ENCODE measurements around the gene TAF8.

Gene TAF8

DNA sequence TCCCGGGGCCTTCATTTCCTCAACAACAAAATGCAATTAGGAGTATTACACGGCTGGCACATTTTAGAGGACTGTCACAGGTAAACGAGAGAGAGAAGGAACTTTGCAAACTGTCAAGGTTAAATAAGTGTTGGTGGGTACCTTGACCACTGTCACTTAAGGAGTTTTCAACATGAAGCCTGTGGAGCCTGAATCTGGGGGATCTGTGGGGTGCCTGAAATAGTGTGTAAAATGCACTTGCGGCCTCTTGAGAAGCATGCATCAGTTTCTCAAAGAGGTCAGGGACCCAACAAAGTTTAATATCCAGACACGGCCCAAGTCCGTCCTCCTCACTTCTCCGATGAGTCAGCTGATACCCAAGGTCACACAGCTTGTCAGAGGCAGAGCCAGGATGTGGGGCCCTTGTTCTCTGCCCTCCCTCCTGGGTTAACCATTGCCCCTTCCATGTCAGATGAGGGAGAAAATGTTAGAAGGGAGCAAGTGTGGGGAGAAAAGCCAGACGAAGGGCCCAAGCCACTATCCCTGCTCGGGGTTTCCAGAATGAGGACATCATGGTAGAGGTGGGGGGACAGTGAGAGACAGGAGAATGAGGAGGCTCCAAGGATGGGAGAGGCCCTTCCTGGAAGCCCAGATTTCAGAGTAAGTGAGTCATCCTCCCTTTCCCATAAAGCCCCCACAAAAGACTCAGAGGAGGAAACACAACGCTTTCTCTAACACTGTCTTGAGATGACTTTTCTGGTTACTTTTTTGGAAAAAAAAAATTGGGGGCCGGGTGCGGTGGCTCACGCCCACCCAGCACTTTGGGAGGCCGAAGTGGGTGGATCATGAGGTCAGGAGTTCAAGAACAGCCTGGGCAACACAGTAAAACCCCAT lies 49.9 kb downstream of the TAF8 start:
- no peak for DNase-seq

DNA sequence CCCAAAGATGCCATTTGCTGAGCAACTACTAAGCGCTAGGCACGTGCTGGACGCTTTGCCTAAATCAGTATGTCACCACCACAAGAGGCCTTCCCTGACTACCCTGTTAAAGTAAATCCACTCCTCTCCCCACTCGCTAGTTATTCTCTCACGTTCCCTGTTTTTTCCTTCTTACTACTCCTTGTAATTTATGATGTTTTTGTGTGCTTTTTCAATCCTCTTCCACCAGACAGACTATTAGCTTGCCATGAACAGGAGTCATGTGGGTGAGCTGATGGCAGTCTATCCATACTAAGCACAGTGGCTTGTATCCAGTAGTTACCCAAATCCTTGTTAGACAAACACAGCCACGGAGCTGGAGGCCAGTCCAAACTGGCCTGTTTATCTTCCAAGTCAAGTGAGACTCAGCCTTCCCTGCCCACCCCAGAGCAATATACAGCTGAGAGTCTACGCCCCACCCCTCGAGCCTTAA lies 50.9 kb downstream of the TAF8 start:
- DNase-seq, result no peak

DNA sequence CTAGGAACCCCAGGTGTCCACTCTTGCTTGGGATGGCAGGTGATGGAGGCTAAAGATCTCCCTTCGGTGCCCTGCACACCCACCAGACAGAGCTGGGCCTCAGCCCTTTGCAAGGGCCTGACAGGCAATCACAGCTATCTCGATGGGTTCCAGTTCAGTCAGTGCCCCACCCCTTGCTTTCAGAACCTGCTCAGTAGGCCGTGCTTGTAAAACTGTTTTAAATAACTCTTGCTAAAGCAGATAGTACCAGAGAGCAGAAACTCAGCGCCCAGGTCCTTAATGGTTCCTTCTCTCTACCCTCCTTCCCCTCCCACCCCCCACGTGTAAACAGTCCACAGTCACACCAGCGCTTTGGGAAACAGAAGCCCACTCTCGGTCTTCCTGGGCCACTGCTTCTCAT lies 52.9 kb downstream of the TAF8 start:
- DNase-seq, result no peak

DNA sequence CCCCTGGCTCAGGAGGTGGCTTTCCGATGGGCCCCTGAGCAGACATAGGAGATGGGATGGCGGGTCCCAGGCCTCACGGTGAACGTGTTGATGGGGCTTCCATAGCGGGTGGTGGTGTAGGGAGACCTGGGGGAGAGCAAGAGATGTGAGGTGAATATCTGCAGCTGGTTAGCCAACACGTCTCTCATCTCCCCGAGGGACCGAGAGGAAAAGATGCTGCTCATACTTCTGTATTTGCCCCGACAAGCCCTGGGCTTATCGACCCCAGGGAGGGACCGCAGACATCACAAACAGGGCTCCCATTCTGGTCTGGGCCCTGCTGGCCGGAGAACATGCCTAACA lies 53.4 kb downstream of the TAF8 start:
- no peak for DNase-seq

DNA sequence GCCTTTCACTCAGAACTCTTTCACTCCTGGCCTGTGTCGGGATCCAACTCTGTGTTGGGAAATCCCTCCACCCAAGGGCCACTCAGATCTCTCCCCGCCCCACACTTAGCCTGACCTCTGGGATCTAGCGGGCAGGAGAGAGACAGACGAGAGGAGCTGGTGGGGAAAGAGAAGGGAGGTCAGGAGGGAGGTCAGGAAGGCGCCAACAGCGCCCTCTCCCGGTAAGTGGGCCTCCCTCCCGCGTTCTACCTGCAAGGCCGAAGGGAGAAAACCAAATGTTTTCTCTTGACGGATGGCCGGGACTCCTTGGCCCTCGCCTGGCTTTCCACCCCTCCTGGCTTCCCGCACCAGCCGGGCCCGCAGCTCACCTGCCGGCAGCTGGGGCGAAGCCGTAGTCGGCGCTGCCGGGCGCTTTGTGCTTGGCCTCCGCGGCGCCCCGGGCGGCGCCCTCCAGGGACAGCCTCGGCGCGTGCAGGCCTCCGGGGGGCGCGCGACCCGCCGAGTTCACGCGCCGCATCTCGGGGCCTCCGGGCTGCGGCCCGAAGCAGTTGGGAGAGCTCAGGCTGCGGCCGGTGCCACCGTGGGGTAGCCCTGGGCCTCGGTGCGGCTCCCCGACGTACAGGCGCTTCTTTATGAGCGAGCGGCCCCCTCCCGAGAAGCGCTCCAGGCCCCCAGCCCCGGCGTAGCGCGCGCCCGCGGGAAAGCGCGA lies 53.9 kb downstream of the TAF8 start:
- peak; percentile 66 to 77 for DNase-seq

DNA sequence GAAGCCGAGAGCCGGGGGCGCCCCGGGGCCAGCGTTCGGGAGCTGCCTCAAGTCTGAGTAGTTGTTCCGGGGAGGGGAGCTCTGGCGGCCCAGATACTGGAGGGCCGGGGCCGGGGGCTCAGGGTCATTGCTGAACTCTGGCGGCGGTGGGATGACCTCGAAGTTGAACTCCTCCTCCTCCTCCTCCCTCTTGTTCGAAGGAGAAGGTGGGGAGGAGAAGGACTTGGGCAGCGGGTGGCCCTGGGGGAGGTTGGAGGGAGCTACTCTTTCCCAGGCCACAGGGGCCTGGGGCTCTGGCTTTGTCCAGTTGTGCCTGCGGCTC lies 54.4 kb downstream of the TAF8 start:
- no peak for DNase-seq

DNA sequence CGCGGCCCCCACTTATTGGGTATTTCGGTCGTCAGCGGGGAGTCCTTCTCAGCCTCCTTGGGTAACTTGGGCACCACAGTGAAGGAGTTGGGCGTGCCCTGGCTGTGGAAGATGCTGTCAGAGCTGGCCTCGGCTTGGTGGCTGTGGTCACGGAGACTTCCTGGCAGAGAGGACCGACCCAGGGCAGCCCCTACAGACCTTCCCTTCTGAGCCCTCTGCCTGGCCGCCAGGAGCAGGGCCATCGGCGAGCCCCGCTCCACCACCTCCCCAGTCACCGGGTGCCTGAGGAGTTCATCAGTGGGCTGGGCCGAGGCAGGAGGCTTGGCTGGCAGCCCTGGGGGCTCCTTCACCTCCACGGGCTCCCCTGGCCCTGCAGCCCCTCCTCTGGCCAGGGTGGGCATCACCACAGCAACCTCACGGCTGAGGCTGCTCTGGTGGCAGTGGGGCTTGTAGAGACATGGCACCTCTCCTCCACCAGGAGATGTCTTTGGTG lies 54.9 kb downstream of the TAF8 start:
- no peak for DNase-seq

DNA sequence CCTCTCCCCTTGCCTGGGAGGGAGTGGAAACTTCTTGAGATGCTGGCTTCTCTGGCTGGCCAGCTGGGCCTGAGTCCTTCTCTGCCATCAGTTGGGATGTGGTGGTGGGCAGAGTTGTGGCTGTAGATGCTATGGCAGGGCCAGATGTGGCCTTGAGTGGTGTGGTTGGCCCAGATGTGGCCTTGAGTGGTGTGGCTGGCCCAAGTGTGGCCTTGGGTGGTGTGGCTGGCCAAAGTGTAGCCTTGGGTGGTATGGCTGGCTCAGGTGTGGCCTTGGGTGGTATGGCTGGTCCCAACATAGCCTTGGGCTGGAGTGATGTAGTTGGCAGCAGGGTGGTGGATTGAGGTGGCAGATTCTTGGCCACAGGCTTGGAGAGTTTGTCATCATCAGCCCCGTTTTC lies 55.4 kb downstream of the TAF8 start:
- DNase-seq, result no peak

DNA sequence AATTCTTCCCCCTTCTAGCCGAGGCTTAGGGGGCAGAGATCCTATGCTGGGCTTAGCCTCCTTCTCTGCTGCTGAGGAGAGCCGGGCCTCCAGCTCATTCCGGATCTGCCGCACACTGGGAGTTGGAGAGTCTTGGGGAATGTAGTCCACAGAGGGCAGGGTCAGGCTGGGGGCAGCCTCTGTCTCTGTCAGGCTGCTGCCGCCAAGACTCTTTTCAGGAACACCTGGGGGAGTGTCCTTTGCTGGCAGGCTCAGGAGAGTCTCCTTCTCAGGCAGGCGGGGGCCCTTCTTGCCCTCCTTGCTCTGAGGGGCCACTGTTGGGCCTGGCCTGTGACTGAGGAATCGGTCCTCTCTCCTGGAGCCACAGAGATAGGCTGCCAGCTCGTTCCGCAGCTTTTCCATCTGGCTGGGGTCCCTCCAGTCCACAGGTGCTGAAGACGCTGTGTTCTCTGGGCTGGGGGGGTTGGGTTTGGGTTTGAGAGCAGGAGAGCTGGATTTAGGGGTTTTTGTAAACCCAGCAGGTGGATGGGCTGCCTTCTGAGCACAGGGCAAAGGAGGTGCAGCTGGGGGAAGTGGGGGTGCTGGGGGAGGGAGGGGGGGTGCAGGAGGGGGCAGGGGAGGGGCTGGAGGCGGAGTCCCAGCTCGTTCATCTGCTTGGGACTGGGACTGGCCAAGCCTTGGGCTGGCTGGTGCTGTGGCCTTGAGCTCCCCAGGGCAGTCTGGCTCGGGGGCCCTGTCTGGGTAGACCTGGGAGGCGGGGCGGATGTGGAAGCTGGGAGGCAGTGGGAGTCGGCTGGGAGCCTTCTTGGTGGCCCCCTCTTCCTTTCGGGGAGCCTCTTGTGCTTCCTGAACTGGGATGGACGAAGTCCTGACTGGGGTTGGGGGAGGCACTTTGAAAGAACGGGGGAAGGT lies 56.0 kb downstream of the TAF8 start:
- DNase-seq, result no peak

DNA sequence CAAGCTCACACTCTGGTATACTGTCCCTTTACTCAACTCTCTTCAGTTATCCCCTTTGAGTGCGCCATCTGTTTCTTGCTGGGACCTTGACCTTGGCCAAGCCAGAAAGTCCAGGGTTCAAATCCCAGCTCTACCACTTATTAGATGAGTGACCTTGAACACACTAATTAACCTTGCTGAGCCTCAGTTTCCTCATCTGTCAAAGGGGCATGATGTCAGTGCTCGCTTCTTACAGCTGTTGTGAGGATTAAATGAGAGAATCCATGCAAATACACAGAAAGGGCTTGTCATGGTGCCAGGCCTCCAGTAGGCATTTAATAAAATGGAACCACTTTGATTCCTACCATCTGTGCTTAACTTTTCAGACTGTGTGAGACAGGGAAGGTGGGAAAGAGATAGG lies 57.7 kb downstream of the TAF8 start:
- DNase-seq, result no peak

DNA sequence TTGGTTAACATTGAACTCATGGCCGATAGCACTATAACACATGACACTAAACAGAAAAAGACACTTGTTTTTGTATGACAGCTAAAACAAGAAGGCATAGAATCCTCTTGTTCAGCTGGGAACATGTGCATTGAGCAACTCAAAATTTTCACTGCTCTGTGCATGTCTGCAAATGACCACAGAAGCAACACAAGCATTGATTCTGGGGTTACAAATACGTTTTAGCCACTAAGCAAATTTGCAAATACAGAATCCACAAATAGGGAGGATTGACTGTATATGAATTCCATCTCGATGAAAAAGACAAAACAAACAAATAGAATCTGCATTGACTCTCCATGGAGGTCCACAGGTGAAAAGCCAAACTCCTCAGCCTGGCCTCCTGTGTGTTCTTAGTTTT lies 60.4 kb downstream of the TAF8 start:
- DNase-seq, result no peak

DNA sequence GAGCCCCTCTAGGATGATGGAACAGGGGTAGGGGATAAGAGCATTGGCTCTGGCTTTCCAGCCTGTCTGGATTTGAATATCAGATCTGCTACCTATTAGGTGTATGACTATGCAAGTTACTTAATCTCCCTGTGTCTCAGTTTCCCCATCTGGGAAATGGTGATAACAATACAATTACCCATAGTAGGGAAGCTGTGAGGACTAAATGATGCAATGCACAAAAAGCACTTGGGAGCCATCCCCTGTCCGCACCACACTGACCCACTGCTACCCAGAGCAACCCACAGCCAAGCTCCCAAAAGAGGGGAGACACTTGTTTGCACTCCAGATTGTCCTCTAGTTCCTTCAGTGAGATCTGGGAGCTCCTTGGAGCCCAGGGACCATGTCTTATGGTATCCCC lies 62.0 kb downstream of the TAF8 start:
- no peak for DNase-seq

DNA sequence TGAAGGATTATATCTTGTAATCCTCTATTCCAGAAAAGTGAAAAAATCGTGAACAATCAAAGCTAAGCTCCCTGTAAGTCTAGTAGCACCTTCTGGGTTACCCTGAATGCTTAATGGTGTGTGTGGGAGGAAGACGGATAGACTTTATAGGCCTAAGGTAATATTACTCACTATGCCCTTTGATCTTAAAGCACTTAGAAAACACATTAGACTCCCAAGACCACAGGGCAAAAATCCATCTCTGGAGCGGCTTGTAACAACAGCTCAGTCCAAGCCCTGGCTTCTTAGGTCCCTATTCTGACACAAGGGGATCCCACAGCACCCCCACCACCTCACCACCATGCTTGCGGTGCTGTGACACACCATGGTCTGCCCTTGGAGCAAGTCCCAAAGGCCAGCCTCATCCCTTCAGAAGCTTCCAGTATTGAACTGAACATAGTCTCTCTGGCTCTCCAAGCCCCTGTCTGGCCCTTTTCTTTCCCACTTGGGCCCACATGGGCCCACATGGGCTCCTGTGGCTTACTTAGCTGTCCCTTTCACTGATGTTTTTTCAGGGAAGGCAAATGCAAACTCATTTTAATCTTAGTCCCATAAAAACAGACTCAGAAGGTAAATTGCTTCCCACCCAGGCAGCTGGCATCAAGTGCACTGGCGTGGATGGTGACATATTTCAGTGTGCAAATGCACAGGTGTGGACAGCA lies 63.8 kb downstream of the TAF8 start:
- DNase-seq, result no peak

DNA sequence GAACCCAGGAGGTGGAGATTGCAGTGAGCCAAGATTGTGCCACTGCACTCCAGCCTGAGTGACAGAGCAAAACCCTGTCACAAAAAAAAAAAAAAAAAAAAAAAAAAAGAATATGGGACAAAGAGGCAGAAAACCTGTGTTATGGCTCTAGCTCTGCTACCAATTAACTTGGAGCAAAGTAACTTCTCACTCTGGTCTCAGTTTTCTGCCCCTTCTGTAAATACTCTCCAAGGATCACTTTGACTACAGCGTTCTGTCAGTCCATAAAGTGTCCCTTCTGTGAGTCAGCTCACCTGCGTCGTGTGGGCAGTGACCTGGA lies 67.5 kb downstream of the TAF8 start:
- DNase-seq, result no peak

DNA sequence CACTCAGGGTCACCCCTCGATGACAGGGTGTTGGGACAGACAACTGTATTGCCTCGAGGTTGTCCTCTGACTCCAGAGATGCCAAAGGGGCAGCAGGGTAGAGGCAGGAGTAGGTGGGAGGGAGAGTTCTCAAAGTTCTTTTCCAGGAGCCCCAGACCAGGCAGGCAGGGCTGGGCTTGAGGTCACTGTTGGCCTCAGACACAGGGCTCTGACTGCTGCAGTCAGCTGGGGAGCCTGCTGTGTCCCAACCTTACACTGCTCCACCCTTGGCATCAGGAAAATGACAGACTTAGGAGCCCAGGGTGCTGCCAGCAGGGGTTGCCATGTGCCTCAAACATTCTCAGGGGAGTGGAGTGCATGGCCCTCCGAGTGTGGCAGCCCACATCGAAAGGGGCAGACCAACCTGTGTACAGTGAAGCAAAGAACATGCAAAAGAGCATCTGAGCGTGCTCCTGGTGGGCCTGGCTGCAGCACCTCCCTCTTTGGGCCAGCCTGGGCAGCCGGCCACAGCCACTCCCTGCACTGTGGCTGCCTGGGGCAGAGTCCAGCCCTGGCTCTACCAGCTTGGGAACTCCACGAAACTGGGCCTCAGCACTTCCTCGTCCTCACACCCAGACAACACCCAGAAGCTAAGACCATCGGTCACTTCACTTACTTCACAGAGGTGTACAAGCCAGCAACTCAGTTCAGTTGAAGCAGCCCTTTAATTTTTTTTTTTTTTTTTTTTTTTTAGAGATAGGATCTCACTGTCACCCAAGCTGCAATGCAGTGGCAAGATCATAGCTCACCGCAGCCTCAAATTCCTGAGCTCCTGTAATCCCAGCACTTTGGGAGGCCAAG lies 68.1 kb downstream of the TAF8 start:
- no peak for DNase-seq

DNA sequence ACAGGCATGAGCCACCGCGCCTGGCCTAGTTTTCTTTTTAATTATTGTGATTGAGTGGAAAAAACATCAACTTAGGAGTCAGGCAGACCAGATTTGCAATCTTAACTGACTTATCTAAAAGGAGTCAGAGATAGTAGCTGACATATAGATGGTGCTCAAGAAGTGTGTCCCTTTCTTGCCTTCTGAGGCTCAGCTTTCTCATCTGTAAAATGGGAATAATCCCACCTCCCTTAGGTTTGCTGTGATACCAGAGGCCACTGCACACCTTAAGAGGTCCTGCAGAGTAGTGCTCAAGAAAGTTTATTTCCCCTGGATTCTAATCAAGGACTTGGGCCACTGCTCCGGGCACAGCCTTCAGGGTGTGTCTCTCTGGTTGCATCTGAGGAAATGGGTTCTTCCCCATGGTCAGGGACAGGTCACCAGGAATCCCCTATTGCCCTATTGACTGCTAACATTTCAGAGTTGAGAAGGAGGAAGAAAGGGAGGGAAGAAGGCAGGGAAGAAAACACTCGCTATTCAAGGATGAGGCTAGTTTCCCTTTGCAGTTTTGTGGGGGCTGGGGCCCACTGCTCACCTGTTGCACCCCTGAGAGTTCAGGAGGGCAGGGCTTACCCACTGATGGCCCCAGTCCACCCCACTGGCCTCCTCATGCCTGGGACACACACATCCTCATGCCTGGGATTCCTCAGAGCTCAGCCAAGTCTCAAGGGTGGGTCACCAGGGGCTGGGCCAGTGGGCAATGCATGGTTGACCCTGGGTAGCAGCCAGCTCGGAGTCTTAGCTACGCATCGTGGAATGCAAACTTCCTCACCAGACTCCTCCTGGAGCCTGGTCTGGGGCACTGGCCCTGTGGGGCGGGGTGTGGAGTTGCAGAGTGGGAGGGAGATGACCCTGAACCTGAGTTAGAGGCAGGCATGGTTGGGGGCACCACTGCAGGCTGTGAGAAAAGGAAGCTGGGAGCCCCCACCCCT lies 70.9 kb downstream of the TAF8 start:
- DNase-seq, result no peak

DNA sequence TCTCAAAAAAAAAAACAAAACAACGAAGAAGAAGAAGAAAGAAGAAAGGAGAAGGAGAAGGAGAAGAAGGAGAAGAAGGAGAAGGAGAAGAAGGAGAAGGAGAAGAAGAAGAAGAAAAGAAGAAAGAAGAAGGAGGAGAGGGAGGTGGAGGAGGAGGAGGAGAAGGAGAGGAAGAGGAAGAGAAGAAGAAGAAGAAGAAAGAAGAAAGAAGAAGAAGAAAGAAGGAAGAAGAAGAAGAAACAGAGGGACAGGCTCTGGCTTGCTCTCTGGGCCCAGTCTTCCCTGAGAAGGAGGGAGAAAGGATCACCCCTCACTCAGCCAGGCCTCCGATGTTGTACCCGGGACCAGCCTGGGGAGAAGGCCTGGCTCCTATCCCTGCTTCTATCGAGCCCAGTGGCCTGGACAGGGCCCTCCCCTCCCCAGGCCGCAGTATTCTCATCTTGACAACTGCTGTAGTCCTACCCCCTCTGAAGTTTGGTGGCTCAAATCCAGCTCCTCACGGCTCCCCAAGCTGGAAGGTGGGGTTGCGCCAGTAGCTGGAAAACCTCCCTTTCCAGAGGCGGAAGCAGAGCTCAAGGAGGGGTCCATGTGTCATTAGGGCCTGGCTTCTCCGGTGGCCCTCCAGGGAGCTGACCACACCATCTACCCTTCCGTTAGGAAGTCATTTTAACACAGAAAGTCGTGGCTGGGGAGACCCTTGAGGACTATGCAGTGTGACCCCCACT lies 73.2 kb downstream of the TAF8 start:
- DNase-seq, result no peak

DNA sequence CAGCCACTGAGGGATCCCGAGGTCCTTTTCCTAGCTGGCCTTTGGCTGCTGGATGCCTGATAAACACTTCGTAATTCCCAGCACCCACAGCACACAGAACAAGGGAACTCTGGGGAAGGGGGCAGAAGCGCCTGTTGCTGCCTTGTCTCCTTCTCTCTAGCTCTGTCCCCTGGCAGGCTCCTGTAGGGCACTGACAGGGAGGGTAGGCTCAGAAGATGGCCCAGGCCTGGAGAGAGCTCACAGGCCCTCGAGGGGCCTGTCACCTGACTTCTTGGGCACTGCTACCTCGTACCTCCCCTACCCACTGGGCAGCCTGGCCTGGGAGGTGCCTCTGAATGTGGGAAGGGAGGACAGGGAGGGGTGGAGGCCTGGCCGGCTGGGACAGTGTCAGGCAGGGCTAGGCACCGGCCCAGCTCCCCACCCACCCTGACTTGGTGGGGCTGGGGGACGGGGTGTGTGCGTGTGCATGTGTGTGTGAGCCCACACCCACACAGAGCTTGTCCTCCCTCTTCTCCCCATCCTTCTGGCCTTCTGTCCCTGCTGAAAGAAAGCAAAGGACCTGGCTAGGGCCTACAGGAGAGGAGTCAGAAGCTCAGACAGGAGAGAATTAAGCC lies 74.0 kb downstream of the TAF8 start:
- DNase-seq, result no peak

DNA sequence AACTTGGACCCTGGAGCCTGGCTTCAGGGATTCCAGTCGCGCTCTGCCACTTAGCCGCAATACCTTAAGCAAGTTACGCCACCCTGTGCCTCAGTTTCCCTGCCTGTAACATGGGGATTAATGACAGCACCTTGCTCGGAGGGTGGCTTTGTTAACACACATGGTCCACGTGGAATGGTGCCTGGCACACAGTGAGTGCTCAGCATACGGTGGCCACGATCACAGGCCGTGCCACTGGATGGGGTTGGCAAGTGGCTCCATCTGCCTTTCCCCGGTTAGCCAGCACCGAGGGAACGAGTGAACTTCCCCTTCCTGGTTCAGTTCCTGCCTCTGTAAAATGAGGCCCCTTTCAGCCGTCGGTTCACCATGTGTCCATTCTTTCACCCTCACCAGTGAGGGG lies 74.9 kb downstream of the TAF8 start:
- no peak for DNase-seq

DNA sequence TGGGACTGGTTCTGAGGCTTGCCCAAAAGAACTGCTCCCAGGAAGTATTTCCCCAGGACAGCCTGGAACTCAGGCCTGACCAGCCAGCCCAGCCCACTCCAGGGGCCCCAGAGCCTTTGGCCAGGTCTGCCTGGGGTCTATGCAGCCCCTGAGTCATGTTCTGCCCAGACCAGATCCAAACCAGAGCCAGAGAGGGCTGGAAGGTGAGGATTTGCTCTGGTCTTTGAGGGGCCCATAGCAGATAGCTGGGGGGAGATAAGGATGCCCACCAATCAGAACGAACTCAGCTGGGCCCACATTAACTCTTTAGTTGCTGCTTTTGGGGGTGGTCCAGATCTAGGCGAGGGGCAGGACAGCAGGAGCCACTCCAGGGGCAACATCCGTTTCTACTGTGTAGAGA lies 75.3 kb downstream of the TAF8 start:
- DNase-seq, result no peak

All from bone marrow (tissue), 2 donors.